ENCODE measurements around the gene KCTD15. TPM values are rescaled to one million over a fixed set of nuclear protein-coding genes. Genes with fewer than 3 reads are reported as not detected.

Gene KCTD15
- total RNA-seq, 1 experiment from 2014 or later, result 59.9 TPM

- Histone ChIP-seq H2BK20ac (ENCODE audit: low read depth, low read length, poor library complexity, severe bottlenecking) (no peak overlapping the region), H2BK120ac (ENCODE audit: low read depth, low read length, poor library complexity, severe bottlenecking) (no peak overlapping the region), H3K18ac (ENCODE audit: insufficient read length, low read depth, low read length) (no peak overlapping the region), H4K5ac (ENCODE audit: insufficient read length, low read depth, low read length) (no peak overlapping the region), H2AK5ac (ENCODE audit: insufficient read length, low read length) (no peak overlapping the region), H3K23me2 (ENCODE audit: insufficient read length, low read depth, low read length, poor library complexity, severe bottlenecking) (no peaks in the 10 kb centered on the region), H3T11ph (ENCODE audit: low read length) (no peak overlapping the region), H3K56ac (ENCODE audit: insufficient read length, low read depth, low read length) (no peak overlapping the region), H4K20me1 (ENCODE audit: control insufficient read depth, insufficient read depth, insufficient read length) (no peaks in the 10 kb centered on the region), H3K9ac (ENCODE audit: extremely low read depth, insufficient read length, low read length) (no peak overlapping the region), H3K79me1 (ENCODE audit: insufficient read depth, low read depth, low read length, poor library complexity, severe bottlenecking) (no peaks in the 10 kb centered on the region), H3K79me2 (ENCODE audit: insufficient read depth, low read length) (no peaks in the 10 kb centered on the region), H2BK12ac (ENCODE audit: insufficient read length, low read depth, low read length) (no peak overlapping the region), H4K8ac (replicated peaks; ENCODE audit: insufficient read length, low read depth, low read length) (no peak overlapping the region), H3K9me3 (ENCODE audit: control insufficient read depth, low read depth, low read length) (no peaks in the 10 kb centered on the region), H3K27me3 (ENCODE audit: insufficient read depth, low read length) (no peaks in the 10 kb centered on the region), H3K14ac (ENCODE audit: insufficient read depth, low read length) (no peak overlapping the region), H3K4me1 (ENCODE audit: insufficient read depth, low read length) (peaks cover 2% of the 10 kb centered on the region; the same call in 1 of the 2 replicates), H3K23ac (ENCODE audit: insufficient read length, low read depth, low read length) (no peak overlapping the region), H2AFZ (ENCODE audit: low read length) (no peak overlapping the region), H3K4me2 (ENCODE audit: insufficient read depth, insufficient read length, low read length) (no peak overlapping the region), H2BK5ac (ENCODE audit: insufficient read length, low read length) (no peak overlapping the region), H3K27ac (ENCODE audit: insufficient read length, low read depth, low read length) (no peak overlapping the region), H3K4ac (ENCODE audit: low read depth, low read length) (no peak overlapping the region), H4K91ac (ENCODE audit: insufficient read length, low read depth, low read length) (no peak overlapping the region), H2BK15ac (ENCODE audit: low read depth, low read length) (no peak overlapping the region)
- H3K9me3 Mint-ChIP-seq, result no peaks in the 10 kb centered on the region; a peak in 3 of 5 replicates
- peaks cover 33% of the 10 kb centered on the region for H3K27me3 Mint-ChIP-seq (ENCODE audit: low read depth)
- H3K27ac Mint-ChIP-seq, result no peak overlapping the region
- TF ChIP-seq CTCF (conservative IDR thresholded peaks at IDR 0.05), result no peak
- peaks cover 12 to 13% of the 10 kb centered on the region in 2 experiments for H3K4me1 Mint-ChIP-seq
- H3K36me3 Mint-ChIP-seq (ENCODE audit: insufficient read depth in 1 of 3, low read depth in 3 of 3), result peaks cover 0 to 6% (median 0%) of the 10 kb centered on the region in 3 experiments; a peak in 3 of 7 replicates
- DNase-seq, result no peak
- no CpG with 5 or more reads among the region's 9 CpGs for WGBS (ENCODE audit: extremely low coverage, insufficient read length, low lambda C conversion rate)
- no peak overlapping the region for H3K4me3 Mint-ChIP-seq
These were observed 19.3 kb upstream of the KCTD15 start for GRCh38 chr19:33777351-33777750.

Measured in H9 (cell line).